Activated CD8-positive, alpha-beta memory T cell treated with anti-CD3 and anti-CD28 coated beads for 1 hour (primary cell): ENCODE results near the gene GCFC2.
"Not testable (repeated sequence)": the region's sequence is repeated elsewhere in the genome, so short reads cannot be mapped to it uniquely, and the experiment has no call there.

Source experiments
- DNase-seq, 2 donors: peaks; one replicate each; pipeline ENCODE4 v3.0.0-alpha.2; 2020; ENCODE audit warnings: low read depth in 1 of 2; ENCODE audit errors: extremely low read depth in 1 of 2

The GCFC2 gene

GRCh38 chr2:75683430-75683829, 27.3 kb downstream of the GCFC2 start:
- not testable (repeated sequence) for DNase-seq

DNA sequence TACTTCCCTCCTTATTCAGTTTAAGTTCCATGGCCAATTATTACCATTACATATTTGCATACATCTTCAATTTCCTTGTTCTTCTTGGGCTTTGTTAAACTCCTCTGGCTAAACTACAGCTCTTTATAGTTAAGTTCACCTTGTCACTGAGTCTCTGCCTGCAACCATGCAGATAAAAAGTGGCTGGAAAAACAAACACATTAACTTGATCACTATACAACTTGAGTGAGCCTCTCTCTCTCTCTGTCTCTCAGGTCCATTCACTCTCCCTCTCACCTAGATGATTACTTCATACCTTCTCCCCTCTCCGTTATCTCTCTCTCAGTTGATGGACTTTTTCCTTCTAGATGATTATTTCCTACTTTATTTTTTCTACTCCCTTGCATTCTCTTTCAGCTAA, 30.3 kb downstream of the GCFC2 start:
- no peak for DNase-seq

DNA sequence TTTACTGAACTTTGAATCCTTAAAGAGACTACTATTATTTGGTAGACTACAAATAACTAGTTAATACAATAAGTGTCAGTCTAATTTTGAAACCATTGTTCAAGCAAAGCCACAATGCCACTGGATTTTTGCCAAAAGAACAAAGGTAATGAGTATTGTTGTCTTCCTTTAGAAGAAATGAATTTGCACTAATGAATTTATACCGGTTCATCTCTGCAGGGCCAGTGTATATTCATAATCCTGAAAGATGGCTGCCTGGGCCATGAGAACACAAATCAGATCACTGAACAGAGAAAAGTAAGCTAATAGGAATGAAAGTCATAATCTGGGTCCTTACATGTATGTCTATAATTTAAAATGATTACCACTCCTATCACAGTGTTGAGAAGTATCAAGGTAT, 31.2 kb downstream of the GCFC2 start:
- DNase-seq = no peak

DNA sequence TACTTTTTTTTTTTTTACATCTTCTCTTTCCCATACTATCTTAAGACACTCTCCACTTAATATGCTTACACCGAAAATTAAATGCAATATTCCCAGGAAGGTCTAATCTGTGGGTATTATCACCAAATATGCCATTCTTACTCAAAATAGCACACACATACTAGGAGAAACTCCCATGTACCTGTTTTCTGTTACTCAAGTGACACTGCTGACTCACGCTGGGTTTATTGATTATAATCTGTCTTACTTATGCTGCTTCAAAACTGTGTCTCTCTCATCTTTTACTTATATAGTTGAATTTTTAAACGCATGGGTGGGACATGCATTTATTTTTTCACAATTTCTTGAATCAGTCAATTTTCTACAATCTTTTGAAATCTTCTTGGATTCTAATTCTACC, 34.3 kb downstream of the GCFC2 start:
- DNase-seq = no peak

DNA sequence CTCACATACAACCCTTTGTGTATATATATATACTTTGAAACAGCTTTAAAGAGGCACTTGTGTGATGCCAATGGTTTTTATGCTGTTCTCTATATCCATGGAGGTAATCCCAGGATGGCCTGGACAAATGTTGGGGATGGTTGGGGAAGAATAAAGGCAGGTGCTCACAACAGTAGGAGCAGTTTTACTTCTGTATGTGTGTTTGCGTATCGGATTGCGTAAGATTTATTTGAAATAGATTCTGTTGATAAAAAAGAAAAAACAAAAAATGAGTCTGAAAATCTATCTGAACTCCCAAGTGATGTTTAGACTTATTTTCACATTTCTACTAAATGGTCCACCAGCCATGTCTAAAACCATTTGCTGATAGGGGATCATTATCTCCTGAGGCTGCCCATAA, 34.8 kb downstream of the GCFC2 start:
- no peak for DNase-seq

GRCh38 chr2:75675423-75675822, 35.3 kb downstream of the GCFC2 start:
- DNase-seq = not testable (repeated sequence)

DNA sequence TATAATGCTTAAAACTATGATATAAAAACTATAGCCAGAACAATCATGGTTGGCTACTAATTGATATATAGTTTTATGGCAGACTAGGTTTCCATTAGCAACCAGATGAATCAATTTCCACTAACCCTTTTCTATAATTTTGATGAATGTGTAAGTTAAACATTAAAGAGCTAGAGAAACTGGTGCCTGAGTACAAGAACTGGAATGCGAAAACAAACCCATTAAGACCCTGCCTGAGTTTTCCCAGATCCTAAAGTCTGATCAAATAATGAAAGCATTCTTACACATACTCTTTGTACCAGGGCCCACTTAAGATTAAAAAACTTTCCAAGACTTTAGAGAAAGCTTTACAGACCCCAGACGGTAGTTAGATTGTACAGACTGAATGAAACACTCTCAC, 42.8 kb downstream of the GCFC2 start:
- DNase-seq = no peak

DNA sequence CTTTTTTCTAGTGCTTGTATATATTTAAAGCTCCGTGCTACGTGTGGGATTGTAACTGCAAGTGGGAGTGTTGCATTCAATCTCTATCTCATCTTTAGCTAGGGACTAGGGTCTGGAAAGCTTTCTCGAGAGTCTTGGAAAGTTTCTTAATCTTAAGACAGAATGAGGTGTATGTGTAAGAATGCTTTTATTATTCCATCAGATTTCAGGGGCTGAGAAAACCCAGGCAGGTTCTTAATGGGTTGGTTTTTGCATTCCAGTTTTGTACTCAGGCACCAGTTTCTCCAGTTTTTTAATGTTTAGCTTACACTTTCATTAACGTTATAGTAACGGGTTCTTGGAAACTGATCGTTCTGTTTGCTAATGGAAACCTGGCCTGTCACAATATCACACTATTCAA, 43.8 kb downstream of the GCFC2 start:
- DNase-seq = no peak

DNA sequence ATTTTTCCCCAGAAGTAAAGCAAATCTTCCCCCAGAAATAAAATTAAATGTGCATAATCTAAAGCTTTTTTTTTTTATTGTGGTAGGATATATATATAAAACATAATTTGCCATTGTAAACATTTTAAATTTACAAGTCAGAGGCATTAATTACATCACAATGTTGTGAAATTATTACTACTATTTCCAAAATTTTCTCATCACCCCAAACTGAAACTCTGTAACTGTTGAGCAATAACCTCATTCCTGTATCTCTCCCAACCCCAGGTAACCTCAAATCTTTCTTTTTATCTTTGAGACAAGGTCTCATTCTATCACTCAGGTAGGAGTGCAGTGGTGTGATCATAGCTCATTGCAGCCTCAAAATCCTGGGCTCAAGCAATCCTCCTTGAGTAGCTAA, 52.9 kb downstream of the GCFC2 start:
- no peak for DNase-seq

GRCh38 chr2:75656563-75656962, 54.2 kb downstream of the GCFC2 start:
- DNase-seq = no peak

GRCh38 chr2:75655861-75656260, 54.9 kb downstream of the GCFC2 start:
- DNase-seq = no peak

DNA sequence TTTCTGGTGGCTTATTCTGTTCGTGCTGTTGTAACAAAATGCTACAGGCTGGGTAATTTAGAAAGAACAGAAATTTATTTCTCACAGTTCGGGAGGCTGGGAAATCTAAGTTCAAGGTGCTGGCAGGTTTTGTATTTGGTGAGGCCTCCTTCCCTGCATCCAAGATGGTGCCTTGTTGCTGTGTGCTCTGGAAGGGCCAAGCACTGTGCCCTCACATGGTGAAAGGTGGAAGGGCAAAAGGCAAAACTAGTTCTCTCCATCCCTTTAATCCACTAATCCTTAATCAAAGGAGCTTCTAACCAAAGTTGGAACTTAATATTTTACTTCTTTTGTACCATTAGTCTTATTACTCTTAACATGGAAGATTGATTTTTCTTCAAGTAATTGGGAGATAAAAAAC, 56.7 kb downstream of the GCFC2 start:
- no peak for DNase-seq

DNA sequence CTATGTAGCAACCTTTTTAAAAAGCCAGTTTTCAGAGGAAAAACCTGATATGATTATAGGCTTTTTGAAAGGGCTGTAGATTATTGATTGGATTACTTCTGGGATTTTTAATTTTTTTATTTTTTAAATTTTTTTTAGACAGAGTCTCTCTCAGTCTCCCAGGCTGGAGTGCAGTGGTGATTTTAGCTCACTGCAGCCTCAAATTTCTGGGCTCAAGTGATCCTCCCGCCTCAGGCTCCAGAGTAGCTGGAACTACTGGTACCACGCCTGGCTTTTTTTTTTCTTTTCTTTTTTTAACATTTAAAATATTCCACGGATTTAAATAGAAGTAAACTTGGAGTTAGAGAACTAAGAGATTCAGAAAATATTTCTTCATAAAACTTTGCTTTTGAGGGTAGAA, 62.9 kb downstream of the GCFC2 start:
- DNase-seq = no peak

- peak; percentile 42 to 53 for DNase-seq
These were observed 63.9 kb downstream of the GCFC2 start, which contains the start of gene MRPL19 for GRCh38 chr2:75646583-75647425. MRPL19 (plus strand) TSS chr2:75646783; CDS start chr2:75646808, 25 bp downstream.

DNA sequence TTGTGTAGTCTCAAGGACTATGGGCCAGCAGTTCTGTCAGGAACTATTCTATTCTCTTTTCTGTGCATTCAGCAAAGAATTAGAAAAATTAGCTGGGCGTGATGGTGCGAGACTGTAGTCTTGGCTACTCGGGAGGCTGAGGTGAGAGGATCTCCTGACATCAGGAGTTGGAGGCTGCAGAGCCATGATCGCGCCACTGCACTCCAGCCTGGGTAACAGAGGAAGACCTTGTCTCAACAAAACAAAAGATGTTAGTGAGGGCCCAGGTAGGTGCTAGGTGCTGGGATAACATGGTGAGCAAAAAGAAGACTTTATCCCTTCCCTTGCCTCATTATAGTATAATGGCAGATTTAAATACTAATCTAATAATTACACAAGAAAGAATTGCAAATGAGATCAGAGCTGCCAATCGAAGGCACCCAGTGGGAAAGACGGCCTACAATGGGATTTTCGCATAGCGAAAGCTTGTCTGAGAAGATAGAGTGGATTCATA, 64.6 kb downstream of the GCFC2 start:
- DNase-seq = no peak

- no peak for DNase-seq
These were observed 65.1 kb downstream of the GCFC2 start for GRCh38 chr2:75645643-75646042.

DNA sequence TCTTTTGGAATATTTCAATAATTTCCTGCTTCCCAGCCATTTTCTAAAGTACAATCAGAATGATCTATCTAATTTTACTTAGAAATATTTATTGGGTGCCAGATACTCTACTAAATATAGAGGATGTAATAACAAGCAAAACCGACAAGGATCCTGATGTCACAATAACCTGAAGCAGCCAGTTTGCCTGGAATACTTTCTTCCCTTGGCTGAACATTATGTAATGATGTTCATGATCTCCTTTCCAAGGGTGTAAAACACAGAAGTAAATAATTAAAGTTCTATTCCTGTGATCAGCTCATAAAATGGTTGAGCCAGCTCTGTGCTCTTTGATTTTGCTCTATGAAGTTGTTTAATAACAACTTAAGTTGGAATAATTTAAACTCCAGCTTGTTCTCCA, 66.7 kb downstream of the GCFC2 start:
- DNase-seq = no peak

DNA sequence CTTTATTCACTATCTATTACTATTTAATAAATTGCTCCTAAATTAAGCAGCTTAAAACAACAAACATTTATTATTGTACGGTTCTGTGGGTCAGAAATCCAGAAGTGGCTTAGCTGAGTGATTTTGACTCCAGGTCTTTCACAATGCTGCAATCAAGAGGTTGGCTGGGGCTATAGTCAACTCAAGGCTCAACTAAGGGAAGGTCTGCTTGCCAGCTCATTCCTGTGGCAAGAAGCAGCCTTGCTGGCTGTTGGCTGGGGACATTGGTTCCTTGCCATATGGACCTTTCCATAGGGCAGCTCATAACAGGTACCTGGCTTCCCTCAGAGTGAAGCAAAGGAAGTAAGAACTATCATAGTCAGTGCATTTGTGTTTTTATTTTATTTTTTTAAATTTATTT, 69.1 kb downstream of the GCFC2 start:
- DNase-seq = no peak

GRCh38 chr2:75640621-75641121, 70.0 kb downstream of the GCFC2 start:
- DNase-seq = peak; percentile 2 to 29

DNA sequence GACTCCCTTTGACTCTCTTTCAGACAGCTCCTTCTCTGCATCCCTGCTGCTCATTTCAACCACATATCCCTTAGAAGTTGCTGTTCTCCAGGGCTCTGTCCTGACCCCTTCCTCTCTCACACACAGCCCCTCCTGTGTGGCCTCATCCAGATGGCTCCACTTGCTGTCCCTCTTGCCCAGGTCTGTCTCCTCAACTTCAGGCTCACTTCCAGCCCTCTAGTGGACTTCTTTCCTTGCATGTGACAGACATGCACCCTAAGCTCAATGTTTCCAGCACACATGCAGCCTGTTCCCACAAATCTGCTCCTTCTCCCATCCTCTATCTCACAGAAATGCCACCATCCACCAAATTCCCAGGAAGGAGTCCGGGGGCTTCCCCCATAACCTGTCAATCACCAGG, 73.1 kb downstream of the GCFC2 start:
- no peak for DNase-seq

DNA sequence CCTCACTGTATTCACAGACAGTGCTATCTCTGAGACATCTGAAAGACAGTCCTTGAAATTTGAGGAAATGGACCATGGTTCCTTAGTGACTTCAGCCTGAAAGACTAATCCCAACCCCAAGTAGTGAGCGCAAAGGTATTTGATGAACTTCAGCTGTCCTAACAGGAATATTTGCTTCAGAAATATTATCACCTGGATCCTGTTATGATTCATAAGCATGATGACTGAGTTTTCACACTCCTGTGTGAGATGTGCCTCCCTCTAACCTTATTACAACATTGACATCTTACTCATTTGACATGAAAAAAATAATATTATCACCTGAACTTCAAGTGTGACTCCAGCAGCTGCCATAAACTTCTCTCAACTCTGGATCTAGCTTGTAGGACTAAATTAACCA, 75.8 kb downstream of the GCFC2 start:
- DNase-seq = no peak

DNA sequence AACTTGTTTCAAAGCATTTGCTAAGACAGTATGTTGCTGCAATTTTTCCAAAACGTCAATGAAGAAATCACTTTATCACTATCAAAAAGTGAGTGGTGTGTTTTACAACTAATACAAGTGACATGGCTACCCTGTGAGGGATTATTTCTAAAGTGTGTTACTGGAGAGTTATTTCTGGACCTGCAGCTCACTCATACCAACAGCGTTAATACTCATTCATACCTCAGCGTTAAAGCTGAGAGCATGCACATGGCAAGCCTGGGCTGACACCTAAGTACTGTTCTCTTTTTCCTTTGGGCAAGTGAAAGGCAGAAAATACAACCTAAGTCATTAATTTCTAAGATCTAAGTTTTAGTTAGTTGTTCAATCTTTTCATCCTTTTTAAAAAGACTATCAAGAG, 77.1 kb downstream of the GCFC2 start:
- DNase-seq = no peak

DNA sequence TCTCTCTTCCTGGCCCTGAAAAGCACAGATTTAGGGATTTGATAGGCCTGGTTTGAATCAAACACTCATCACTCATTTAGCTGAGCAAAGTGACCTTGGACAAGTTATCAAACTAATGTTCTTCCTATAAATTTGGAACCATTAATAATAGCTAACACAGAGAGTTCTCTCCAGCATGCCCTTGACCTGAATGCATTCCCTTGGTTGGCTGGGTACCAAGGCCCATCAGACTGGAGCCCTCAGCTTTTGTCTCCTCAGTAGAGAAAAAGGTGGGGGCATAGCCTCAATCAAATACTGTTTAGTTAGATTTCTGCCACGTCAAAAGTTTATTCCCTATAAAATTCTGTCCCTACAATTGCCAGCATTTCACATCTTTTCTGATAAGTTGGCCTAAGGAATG, 77.9 kb downstream of the GCFC2 start:
- DNase-seq = no peak
